ENCODE measurements around the gene DCC. TPM values are rescaled to one million over a fixed set of nuclear protein-coding genes. Genes with fewer than 3 reads are reported as not detected.

The DCC gene
- total and polyA plus RNA-seq, 2 experiments from 2014 or later, result 0.53 to 0.73 TPM

GRCh38 chr18:52353589-52353988 is 13.6 kb downstream of the DCC start:
- Mint-ChIP-seq H3K36me3 (ENCODE audit: low read depth) (no peaks in the 10 kb centered on the region), H3K4me1 (no peaks in the 10 kb centered on the region), H3K27ac (no peak overlapping the region), H3K4me3 (no peak overlapping the region), H3K27me3 (ENCODE audit: insufficient read depth, low read depth, poor library complexity) (peaks cover 2% of the 10 kb centered on the region), H3K9me3 (no peaks in the 10 kb centered on the region)
- Histone ChIP-seq H3K27ac (ENCODE audit: low read depth) (no peak overlapping the region), H3K4me1 (ENCODE audit: insufficient read depth) (no peaks in the 10 kb centered on the region), H3K79me2 (replicated peaks; ENCODE audit: insufficient read depth) (no peaks in the 10 kb centered on the region), H4K20me1 (replicated peaks; ENCODE audit: insufficient read depth) (no peaks in the 10 kb centered on the region), H3F3A (replicated peaks; ENCODE audit: low read depth) (no peaks in the 10 kb centered on the region), H2AFZ (no peak overlapping the region), H3K27me3 (ENCODE audit: insufficient read depth) (no peaks in the 10 kb centered on the region), H3K4me3 (no peak overlapping the region), H3K36me3 (ENCODE audit: insufficient read depth) (no peaks in the 10 kb centered on the region), H3K9me2 (ENCODE audit: insufficient read depth) (no peaks in the 10 kb centered on the region), H3K4me2 (no peak overlapping the region)
- TF ChIP-seq ZNF462 (CRISPR knock-in tag; IDR thresholded peaks at IDR 0.05), result no peak
- TF ChIP-seq STAT1 (IDR thresholded peaks at IDR 0.05; ENCODE audit: unreplicated experiment), result no peak
- TF ChIP-seq EZH2 (IDR thresholded peaks at IDR 0.05; ENCODE audit: low read depth, unreplicated experiment), result no peak
- no peak for TF ChIP-seq ETS1 (IDR thresholded peaks at IDR 0.05)
- TF ChIP-seq ZNF331 (CRISPR knock-in tag; IDR thresholded peaks at IDR 0.05; ENCODE audit: low read depth), result no peak
- no peak for TF ChIP-seq NANOG (IDR thresholded peaks at IDR 0.05; ENCODE audit: borderline replicate concordance)
- no peak for TF ChIP-seq EZH2phosphoT487 (IDR thresholded peaks at IDR 0.05; ENCODE audit: unreplicated experiment)
- TF ChIP-seq CREB1 (CRISPR knock-in tag; IDR thresholded peaks at IDR 0.05; ENCODE audit: low read depth), result no peak
- no peak for TF ChIP-seq ZNF114 (CRISPR knock-in tag; IDR thresholded peaks at IDR 0.05)
- no peak for TF ChIP-seq POLR2AphosphoS5 (IDR thresholded peaks at IDR 0.05; ENCODE audit: low read depth)
- no peak for TF ChIP-seq JUNB (IDR thresholded peaks at IDR 0.05; ENCODE audit: unreplicated experiment)
- TF ChIP-seq CTCF (conservative IDR thresholded peaks at IDR 0.05; ENCODE audit: low read depth in 2 of 2), result no peak
- no peak for TF ChIP-seq REST (IDR thresholded peaks at IDR 0.05; ENCODE audit: unreplicated experiment)
- no peak for DNase-seq (ENCODE audit: low spot score)
- ATAC-seq, result no peak

Data from GM23338 (cell line).